Spinal cord (tissue), 10 donors: ENCODE measurements around the gene CD300LB. TPM values are rescaled to one million over a fixed set of nuclear protein-coding genes. Genes with fewer than 3 reads are reported as not detected.

Experiments
- DNase-seq, 6 donors: peaks; one replicate each; pipeline versions ENCODE4 v3.0.0 to v3.0.0-alpha.2; 2013 to 2015; ENCODE audit warnings: low spot score in 6 of 6, low read depth in 4 of 6
- H3K27ac ChIP-seq: one replicate; pipeline ENCODE4 v1.5.1; 2013; ENCODE audit warnings: low read depth, low read length, control low read depth
- H3K27me3 ChIP-seq: one replicate; pipeline ENCODE4 v1.6.1; 2013; ENCODE audit warnings: low read length; ENCODE audit not compliant: control insufficient read depth, insufficient read depth
- H3K36me3 ChIP-seq: one replicate; pipeline ENCODE4 v1.6.1; 2013; ENCODE audit warnings: low read length; ENCODE audit not compliant: control insufficient read depth, insufficient read depth
- H3K4me1 ChIP-seq: one replicate; pipeline ENCODE4 v1.6.1; 2013; ENCODE audit warnings: low read length; ENCODE audit not compliant: control insufficient read depth, insufficient read depth
- H3K4me3 ChIP-seq: one replicate; pipeline ENCODE4 v1.5.1; 2013; ENCODE audit warnings: low read depth, low read length, control low read depth
- H3K9me3 ChIP-seq: one replicate; pipeline ENCODE4 v1.6.1; 2013; ENCODE audit warnings: low read length; ENCODE audit not compliant: control insufficient read depth, insufficient read depth
- WGBS: methylation state at CpG from one replicate; pipeline ENCODE4 v1.1.5; 2013; ENCODE audit warnings: missing lambda C conversion rate; ENCODE audit not compliant: insufficient coverage; 5-methylcytosine and 5-hydroxymethylcytosine counted together
- polyA plus RNA-seq, 2 donors: library from polyadenylated mRNA; unstranded; fragments of 120-200 nt; gene quantifications; one replicate each; pipeline ENCODE4 v1.2.1, GENCODE V29; 2013; ENCODE audit not compliant: insufficient read length in 2 of 2
- total RNA-seq, 2 donors: library from RNA; depleted of rRNA in 1 of 2; stranded (reverse); fragments of 120-200 nt in 1 of 2; fragments of >200 nt in 1 of 2; gene quantifications; one replicate each; pipeline versions ENCODE4 v1.2.3 to v1.2.4, GENCODE V29; 2013 to 2014
- donor health status: healthy.

The CD300LB gene
- total and polyA plus RNA-seq, 4 donors = 0.14 to 0.30 TPM; not detected in 2

- Histone ChIP-seq H3K4me1 (peaks cover 3% of the 10 kb centered on the region), H3K36me3 (no peaks in the 10 kb centered on the region), H3K4me3 (no peak overlapping the region), H3K27ac (no peak overlapping the region), H3K27me3 (no peaks in the 10 kb centered on the region), H3K9me3 (no peaks in the 10 kb centered on the region)
- WGBS = 94% methylated on average over 16 of the region's 17 CpGs
- no peak for DNase-seq
Measured at GRCh38 chr17:74542727-74543383, 11.6 kb upstream of the CD300LB start.

DNA sequence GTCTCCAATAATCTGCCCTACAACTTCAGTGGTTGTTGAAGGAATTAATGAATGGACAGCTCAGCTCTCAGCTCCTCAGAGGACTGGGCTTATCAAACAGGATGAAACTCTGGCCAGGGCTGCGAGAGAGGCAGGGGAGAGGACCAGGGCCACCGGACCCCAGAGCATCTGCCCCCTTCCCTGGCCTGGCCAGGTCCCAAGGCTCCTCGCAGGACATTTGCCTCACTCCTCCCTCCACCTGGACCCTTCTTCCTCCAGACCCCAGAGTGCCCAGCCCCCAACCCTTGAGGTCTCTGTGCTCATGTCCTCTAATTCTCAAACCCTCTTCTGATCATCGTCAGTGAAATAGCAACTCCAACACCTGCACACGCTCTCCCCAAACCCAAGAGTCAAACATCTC, 10.9 kb upstream of the CD300LB start:
- Histone ChIP-seq H3K4me3 (no peak overlapping the region), H3K4me1 (peaks cover 3% of the 10 kb centered on the region), H3K36me3 (no peaks in the 10 kb centered on the region), H3K9me3 (no peaks in the 10 kb centered on the region), H3K27me3 (no peaks in the 10 kb centered on the region), H3K27ac (no peak overlapping the region)
- 86% methylated on average over 5 of the region's 5 CpGs for WGBS
- no peak for DNase-seq

GRCh38 chr17:74541176-74542111, 10.2 kb upstream of the CD300LB start:
- no peak overlapping the region for H3K27ac ChIP-seq
- H3K9me3 ChIP-seq = no peaks in the 10 kb centered on the region
- DNase-seq = no peak
- no peaks in the 10 kb centered on the region for H3K27me3 ChIP-seq
- no peaks in the 10 kb centered on the region for H3K36me3 ChIP-seq
- WGBS = 83% methylated on average over 22 of the region's 23 CpGs
- H3K4me3 ChIP-seq = no peak overlapping the region
- H3K4me1 ChIP-seq = peaks cover 3% of the 10 kb centered on the region

DNA sequence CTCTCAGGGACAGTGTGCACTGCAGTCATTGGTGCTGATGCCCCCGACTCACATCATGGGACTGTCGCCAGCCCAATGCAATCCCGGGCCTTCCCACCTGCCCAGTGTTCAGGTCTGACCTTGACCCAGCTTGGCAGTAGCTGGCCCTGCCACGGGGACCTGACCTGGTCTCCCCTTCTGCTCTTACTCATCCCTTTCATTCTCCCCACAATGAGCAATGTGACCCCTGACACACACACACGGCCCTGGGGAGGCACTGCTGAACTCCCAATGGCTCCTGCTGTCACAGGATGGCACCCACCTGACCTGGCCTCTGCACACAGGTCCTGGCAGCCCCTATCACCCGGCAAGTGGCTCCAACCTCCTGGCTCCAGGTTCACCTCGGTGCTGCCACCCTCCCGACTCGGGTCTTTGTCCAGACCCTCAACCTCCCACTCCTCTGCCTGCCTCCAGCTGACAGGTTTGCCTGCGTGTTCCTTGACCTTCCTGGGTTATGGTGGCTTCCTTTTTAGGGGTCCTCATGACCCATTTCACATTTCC, 8.1 kb upstream of the CD300LB start:
- Histone ChIP-seq H3K27me3 (no peaks in the 10 kb centered on the region), H3K36me3 (no peaks in the 10 kb centered on the region)
- DNase-seq = no peak

DNA sequence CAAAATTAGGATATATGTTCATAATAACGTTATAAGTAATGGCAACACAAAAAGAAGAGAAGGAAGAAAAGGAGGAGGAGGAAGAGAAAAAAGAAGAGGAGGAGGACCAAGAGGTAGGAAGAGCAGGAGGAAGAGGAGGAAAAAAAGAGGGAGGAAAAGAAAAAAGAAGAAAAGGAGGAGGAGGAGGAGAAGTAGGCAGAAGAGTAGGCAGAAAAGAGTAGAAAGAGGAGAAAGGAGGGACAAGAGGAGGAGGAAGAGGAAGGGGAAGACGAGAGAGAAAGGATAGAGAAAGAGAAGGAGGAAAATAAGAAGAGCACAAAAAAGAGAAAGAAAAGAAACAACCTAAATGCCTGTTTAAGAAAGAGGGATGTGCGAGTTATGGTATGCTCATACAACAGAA, 5.6 kb upstream of the CD300LB start:
- no peak for DNase-seq
- Histone ChIP-seq H3K36me3 (no peaks in the 10 kb centered on the region), H3K27me3 (no peaks in the 10 kb centered on the region), H3K4me3 (no peak overlapping the region), H3K9me3 (no peaks in the 10 kb centered on the region), H3K27ac (no peak overlapping the region), H3K4me1 (peaks cover 3% of the 10 kb centered on the region)
- WGBS = 83% methylated on average over 2 of the region's 3 CpGs

More for the DNA sequence above, 8.1 kb upstream of the CD300LB start:
- Histone ChIP-seq H3K4me1 (no peaks in the 10 kb centered on the region), H3K9me3 (no peaks in the 10 kb centered on the region), H3K27ac (no peak overlapping the region), H3K4me3 (no peak overlapping the region)
- 74% methylated on average over 9 of the region's 10 CpGs for whole genome bisulfite sequencing

GRCh38 chr17:74532115-74532514, 840 bp upstream of the CD300LB start:
- H3K4me1 ChIP-seq = peaks cover 3% of the 10 kb centered on the region
- no peaks in the 10 kb centered on the region for H3K27me3 ChIP-seq
- no peak overlapping the region for H3K27ac ChIP-seq
- H3K4me3 ChIP-seq = no peak overlapping the region
- DNase-seq = peak in 1 of 6 donors; percentile 21
- H3K36me3 ChIP-seq = no peaks in the 10 kb centered on the region
- 67% methylated on average over 4 of the region's 10 CpGs for WGBS
- no peaks in the 10 kb centered on the region for H3K9me3 ChIP-seq

DNA sequence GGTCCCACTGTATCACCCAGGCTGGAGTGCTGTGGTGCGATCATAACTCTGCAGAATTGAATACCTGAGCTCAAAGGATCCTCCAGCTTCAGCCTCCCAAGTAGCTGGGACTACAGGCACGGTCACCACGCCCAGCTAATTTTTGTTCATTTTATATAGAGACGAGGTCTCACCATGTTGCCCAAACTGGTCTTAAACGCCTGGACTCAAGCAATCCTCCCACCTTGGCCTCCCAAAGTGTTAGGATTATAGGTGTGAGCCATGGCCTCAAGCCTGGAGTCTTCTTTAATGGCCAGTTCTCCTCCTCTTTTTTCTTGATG, 484 bp downstream of the CD300LB start:
- Histone ChIP-seq H3K36me3 (no peaks in the 10 kb centered on the region), H3K27me3 (no peaks in the 10 kb centered on the region), H3K27ac (no peak overlapping the region), H3K4me3 (no peak overlapping the region), H3K9me3 (no peaks in the 10 kb centered on the region), H3K4me1 (peaks cover 3% of the 10 kb centered on the region)
- DNase-seq = no peak
- WGBS = 76% methylated on average over 2 of the region's 5 CpGs

GRCh38 chr17:74529243-74529642, 2.0 kb downstream of the CD300LB start:
- 82% methylated on average over 5 of the region's 5 CpGs for WGBS
- H3K4me3 ChIP-seq = no peak overlapping the region
- H3K27me3 ChIP-seq = no peaks in the 10 kb centered on the region
- H3K27ac ChIP-seq = no peak overlapping the region
- H3K36me3 ChIP-seq = no peaks in the 10 kb centered on the region
- H3K4me1 ChIP-seq = peaks cover 3% of the 10 kb centered on the region
- H3K9me3 ChIP-seq = no peaks in the 10 kb centered on the region
- no peak for DNase-seq

DNA sequence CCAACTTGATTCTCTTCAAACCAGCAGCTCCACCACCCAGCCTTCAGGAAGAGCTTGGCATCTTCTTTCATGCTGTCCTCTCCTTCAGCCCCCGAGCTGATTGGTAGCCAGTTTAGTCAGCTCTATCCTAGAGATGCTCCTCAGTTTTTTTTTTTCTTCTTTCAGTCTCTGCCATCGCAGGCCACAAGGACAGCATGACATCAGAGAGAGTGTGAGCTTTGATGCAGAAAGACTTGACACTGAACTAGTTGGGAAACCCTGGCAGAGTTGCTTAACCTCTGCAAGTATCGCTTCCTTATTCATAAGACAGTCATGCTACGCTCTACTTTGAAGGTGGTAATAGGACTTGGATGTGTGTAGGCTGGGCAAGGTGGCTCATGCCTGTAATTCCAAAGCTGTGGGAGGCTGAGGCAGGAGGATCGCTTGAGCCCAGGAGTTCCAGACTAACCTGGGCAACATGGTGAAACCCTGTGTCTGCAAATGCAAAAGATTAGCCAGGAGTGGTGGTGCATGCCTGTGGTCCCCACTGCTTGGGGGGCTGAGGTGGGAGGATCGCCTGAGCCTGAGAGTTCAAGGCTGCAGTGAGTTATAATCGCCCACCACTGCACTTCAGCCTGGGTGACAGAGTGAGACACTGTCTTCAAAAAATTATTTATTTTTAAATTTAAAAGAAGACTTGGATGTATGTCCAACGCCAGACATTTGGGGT, 2.6 kb downstream of the CD300LB start:
- Histone ChIP-seq H3K27me3 (no peaks in the 10 kb centered on the region), H3K9me3 (no peaks in the 10 kb centered on the region), H3K4me1 (peaks cover 3% of the 10 kb centered on the region), H3K4me3 (no peak overlapping the region), H3K27ac (no peak overlapping the region), H3K36me3 (no peaks in the 10 kb centered on the region)
- 88% methylated on average over 6 of the region's 8 CpGs for WGBS
- no peak for DNase-seq
